Endodermal cell (in vitro differentiated cells): Measurements from ENCODE around the gene KIAA1958. TPM values are rescaled to one million over a fixed set of nuclear protein-coding genes. Genes with fewer than 3 reads are reported as not detected.

Experiments
- DNase-seq: peaks from one replicate; pipeline ENCODE4 v3.0.0-alpha.2; 2017
- H3K27ac ChIP-seq: 2 replicates; pipeline ENCODE4 v1.5.1; 2013; ENCODE audit warnings: mild to moderate bottlenecking, low read depth, low read length, moderate library complexity
- H3K27me3 ChIP-seq: 2 replicates; pipeline ENCODE4 v1.6.1; 2013; ENCODE audit warnings: mild to moderate bottlenecking, low read length, moderate library complexity; ENCODE audit not compliant: insufficient read depth, control insufficient read depth, poor library complexity, severe bottlenecking
- H3K36me3 ChIP-seq: 2 replicates; pipeline ENCODE4 v1.7.0; 2013; ENCODE audit warnings: mild to moderate bottlenecking, low read length, moderate library complexity; ENCODE audit not compliant: control insufficient read depth, insufficient read depth
- H3K4me1 ChIP-seq: one replicate; pipeline ENCODE4 v1.7.0; 2013; ENCODE audit warnings: low read length; ENCODE audit not compliant: control insufficient read depth, insufficient read depth
- H3K4me3 ChIP-seq: 2 replicates; pipeline ENCODE4 v1.5.1; 2013; ENCODE audit warnings: mild to moderate bottlenecking, low read length, moderate library complexity
- H3K9ac ChIP-seq: 2 replicates; pipeline ENCODE4 v1.6.1; 2013; ENCODE audit warnings: mild to moderate bottlenecking, low read length, moderate library complexity; ENCODE audit not compliant: poor library complexity, severe bottlenecking; ENCODE audit errors: extremely low read depth
- H3K9me3 ChIP-seq: 2 replicates; pipeline ENCODE4 v1.6.1; 2013; ENCODE audit warnings: mild to moderate bottlenecking, low read length, moderate library complexity; ENCODE audit not compliant: control insufficient read depth
- H3K27ac Mint-ChIP-seq: 2 replicates; pipeline ENCODE4 v1.8.0; 2020; ENCODE audit warnings: mixed read lengths
- H3K27me3 Mint-ChIP-seq: 2 replicates; pipeline ENCODE4 v1.8.0; 2021; ENCODE audit warnings: mild to moderate bottlenecking, mixed read lengths; ENCODE audit not compliant: insufficient read depth
- H3K36me3 Mint-ChIP-seq: 2 replicates; pipeline ENCODE4 v1.8.0; 2020; ENCODE audit warnings: low read depth, mixed read lengths
- H3K4me1 Mint-ChIP-seq: 2 replicates; pipeline ENCODE4 v1.8.0; 2020; ENCODE audit warnings: mixed read lengths
- H3K4me3 Mint-ChIP-seq: 2 replicates; pipeline ENCODE4 v1.8.0; 2020; ENCODE audit warnings: mild to moderate bottlenecking, moderate library complexity, mixed read lengths
- H3K9me3 Mint-ChIP-seq: 2 replicates; pipeline ENCODE4 v1.8.0; 2020; ENCODE audit warnings: mild to moderate bottlenecking, mixed read lengths
- WGBS, 2 experiments: methylation state at CpG; one replicate each; pipeline versions ENCODE4 v1.1.5 to v1.1.7; 2013; ENCODE audit warnings: missing lambda C conversion rate in 2 of 2, mixed read lengths in 1 of 2; ENCODE audit not compliant: insufficient coverage in 1 of 2, insufficient read length in 1 of 2; 5-methylcytosine and 5-hydroxymethylcytosine counted together
- total RNA-seq, 2 donors: library from RNA; stranded (reverse); fragmentation: NEBNext Ultra II Directional in 1 of 2; extraction: Animal tissue kit (Norgen Biotek cat#: 25700) in 1 of 2; gene quantifications; 2 replicates in 1 of 2; 3 replicates in 1 of 2; pipeline ENCODE4 v1.2.1, GENCODE V29; 2021
- TF ChIP-seq, protein P1 (sequence below): fragments of 200-600 bp; sonication (generic); conservative IDR thresholded peaks from 2 replicates; pipeline ENCODE4 v1.5.0; 2021; ENCODE audit warnings: antibody characterized with exemption, mild to moderate bottlenecking

Gene KIAA1958
- total RNA-seq, 2 donors from 2014 or later = 44.6 to 50.9 TPM

DNA sequence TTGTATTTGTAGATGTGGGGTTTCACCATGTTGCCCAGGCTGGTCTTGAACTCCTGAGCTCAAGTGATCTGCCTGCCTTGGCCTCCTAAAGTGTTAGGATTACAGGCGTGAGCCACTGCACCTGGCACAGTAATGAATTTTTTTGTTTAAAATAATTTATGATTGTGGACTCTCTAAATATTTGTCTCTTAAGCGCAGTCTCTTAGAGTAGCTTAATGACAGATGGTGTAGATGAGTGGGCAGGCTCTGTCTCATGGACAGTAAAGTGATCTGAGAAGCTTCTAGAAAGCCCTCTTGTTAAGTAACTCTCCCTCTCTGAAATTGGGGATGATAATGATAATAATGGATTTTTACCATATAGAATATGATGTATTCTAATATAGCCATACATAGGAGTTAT, 47.5 kb upstream of the KIAA1958 start:
- no peak overlapping the region for H3K9ac ChIP-seq
- Mint-ChIP-seq H3K27ac (no peak overlapping the region), H3K27me3 (no peaks in the 10 kb centered on the region), H3K9me3 (no peaks in the 10 kb centered on the region), H3K4me3 (no peak overlapping the region), H3K4me1 (no peaks in the 10 kb centered on the region), H3K36me3 (peaks cover 3% of the 10 kb centered on the region)
- no peak overlapping the region for H3K4me3 ChIP-seq
- H3K27me3 ChIP-seq = no peaks in the 10 kb centered on the region
- H3K4me1 ChIP-seq = no peaks in the 10 kb centered on the region
- TF ChIP-seq, protein P1, sequence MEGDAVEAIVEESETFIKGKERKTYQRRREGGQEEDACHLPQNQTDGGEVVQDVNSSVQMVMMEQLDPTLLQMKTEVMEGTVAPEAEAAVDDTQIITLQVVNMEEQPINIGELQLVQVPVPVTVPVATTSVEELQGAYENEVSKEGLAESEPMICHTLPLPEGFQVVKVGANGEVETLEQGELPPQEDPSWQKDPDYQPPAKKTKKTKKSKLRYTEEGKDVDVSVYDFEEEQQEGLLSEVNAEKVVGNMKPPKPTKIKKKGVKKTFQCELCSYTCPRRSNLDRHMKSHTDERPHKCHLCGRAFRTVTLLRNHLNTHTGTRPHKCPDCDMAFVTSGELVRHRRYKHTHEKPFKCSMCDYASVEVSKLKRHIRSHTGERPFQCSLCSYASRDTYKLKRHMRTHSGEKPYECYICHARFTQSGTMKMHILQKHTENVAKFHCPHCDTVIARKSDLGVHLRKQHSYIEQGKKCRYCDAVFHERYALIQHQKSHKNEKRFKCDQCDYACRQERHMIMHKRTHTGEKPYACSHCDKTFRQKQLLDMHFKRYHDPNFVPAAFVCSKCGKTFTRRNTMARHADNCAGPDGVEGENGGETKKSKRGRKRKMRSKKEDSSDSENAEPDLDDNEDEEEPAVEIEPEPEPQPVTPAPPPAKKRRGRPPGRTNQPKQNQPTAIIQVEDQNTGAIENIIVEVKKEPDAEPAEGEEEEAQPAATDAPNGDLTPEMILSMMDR = no peak
- DNase-seq = no peak
- no peaks in the 10 kb centered on the region for H3K9me3 ChIP-seq
- H3K36me3 ChIP-seq = no peaks in the 10 kb centered on the region
- H3K27ac ChIP-seq = no peak overlapping the region
- WGBS, 2 experiments = 93 to 100% methylated on average over 1 to 2 of the region's 2 CpGs

DNA sequence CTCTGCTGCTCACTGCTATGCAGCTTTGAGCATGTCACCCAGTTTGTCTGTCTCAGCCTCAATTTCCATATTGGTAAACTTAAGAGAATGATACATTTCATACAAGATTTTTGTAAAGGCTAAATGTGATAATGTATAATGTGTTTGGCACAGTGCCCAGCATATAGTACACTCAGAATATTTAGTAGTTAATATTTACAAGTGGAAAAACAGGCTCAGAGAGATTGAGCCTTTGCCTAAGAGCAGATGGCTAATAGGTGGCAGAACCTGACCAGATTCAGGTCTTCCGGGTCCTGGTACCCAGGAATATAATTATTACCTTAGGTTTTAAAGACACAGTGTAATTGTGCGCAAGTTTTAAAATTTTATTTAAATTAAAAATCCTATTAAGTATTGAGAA, 46.8 kb upstream of the KIAA1958 start:
- Mint-ChIP-seq H3K4me1 (no peaks in the 10 kb centered on the region), H3K4me3 (no peak overlapping the region), H3K9me3 (no peaks in the 10 kb centered on the region), H3K27ac (no peak overlapping the region), H3K36me3 (peaks cover 3% of the 10 kb centered on the region), H3K27me3 (no peaks in the 10 kb centered on the region)
- 92% methylated on average over 1 of the region's 2 CpGs; no CpG with 5 or more reads in 1 of the 2 experiments for WGBS, 2 experiments
- Histone ChIP-seq H3K27ac (no peak overlapping the region), H3K4me3 (no peak overlapping the region), H3K9ac (no peak overlapping the region), H3K9me3 (no peaks in the 10 kb centered on the region), H3K27me3 (no peaks in the 10 kb centered on the region), H3K4me1 (no peaks in the 10 kb centered on the region), H3K36me3 (no peaks in the 10 kb centered on the region)
- DNase-seq = no peak
- TF ChIP-seq, protein P1 = no peak

DNA sequence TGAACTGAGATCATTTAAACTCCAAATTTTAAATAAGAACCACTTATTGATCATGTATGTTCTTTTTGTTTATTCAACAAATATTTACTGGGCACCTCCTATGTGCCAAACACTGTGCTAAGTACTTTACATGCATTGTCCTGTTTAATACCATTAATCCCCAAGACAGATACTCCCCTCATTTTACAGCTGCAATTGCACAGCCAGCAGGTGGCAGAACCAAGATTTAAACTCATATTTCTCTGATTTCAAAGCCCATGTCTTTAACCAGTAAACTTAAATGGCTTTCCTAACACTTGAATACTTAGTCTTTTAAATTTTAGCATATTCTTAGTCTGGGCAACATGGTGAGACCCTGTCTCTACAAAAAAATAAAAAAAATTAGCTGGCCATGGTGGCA, 43.4 kb upstream of the KIAA1958 start:
- Histone ChIP-seq H3K9me3 (no peaks in the 10 kb centered on the region), H3K4me3 (no peak overlapping the region), H3K36me3 (no peaks in the 10 kb centered on the region), H3K27me3 (no peaks in the 10 kb centered on the region), H3K9ac (no peak overlapping the region), H3K27ac (no peak overlapping the region), H3K4me1 (no peaks in the 10 kb centered on the region)
- Mint-ChIP-seq H3K27ac (no peak overlapping the region), H3K4me1 (no peaks in the 10 kb centered on the region), H3K9me3 (no peaks in the 10 kb centered on the region), H3K4me3 (no peak overlapping the region), H3K27me3 (no peaks in the 10 kb centered on the region), H3K36me3 (peaks cover 10% of the 10 kb centered on the region)
- DNase-seq = no peak
- TF ChIP-seq, protein P1 = peak; percentile 63
